NCI-H1694 (cell line): ENCODE results near the gene KIF14.
A peak's percentile ranks its signal among the peaks of the same experiment; 100 is the strongest.
"Not testable (repeated sequence)": the region's sequence is repeated elsewhere in the genome, so short reads cannot be mapped to it uniquely, and the experiment has no call there.

Experiments
- DNase-seq: peaks from one replicate; lab custom pipeline; 2025; lab: John Stamatoyannopoulos, UW

KIF14 gene

DNA sequence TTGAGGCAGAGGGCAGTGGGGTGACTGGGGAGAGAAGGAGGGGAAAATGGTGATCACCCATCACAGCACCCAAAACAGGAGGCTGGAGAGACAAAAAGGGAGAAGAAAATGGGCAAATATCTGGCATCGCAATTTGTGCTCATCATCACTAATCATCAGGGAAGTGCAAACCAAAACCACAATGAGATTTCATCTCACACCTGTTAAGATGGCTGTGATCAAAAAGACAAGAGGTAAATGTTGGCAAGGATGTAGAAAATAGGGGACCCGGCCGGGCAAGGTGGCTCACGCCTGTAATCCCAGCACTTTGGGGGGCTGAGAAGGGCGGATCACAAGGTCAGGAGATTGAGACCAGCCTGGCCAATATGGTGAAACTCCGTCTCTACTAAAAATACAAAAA is 74.0 kb downstream of the KIF14 start:
- no peak for DNase-seq

DNA sequence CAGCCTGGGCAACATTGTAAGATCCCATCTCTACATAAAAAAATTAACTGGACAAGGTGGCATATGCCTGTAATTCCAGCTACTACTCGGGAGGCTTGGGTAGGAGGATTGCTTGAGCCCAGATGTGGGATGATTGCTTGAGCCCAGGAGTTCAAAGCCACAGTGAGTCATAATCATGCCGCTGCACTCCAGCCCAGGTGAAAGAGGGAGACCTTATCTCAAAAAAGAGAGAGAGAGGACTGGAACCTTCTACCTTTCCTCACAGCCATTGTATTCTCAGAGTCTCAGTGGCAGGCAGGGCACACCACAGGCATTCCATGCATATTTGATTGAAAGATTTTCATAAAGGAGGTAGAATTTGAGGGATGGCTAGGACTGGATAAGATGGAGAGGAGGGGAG is 78.4 kb downstream of the KIF14 start:
- no peak for DNase-seq

DNA sequence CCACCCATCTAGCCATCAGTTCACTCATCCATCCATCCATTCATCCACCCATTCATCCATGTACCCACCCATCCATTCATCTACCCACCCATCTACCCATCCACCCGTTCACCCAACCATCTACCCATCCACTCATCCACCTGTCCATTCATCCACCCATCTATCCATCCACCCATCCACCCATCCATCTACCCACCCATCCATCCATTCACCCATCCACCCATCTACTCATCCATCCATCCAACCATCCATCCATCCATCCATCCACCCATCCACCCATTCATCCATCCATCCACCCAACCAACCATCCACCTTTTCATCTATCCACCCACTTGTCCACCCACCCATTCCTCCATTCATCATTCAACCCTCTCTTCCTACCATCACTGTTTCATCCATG is 80.3 kb downstream of the KIF14 start:
- DNase-seq: no peak

DNA sequence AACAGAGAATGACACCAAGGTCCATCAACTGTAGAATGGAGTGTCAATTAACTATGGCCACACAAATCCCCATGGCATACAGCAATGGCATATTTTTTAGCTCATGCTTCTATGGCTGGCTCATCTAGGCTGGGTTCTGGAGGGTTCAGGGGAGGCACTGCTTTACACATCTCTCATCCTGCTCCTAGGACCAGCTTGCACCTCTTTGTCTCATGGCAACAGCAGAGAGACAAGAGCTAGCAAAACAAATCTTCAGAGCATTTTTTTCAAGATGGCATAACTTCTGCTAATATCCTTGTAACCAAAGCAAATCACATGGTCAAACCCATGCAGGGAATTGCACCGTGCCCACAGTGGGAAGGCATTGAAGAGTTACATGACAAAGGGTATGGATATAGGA is 82.4 kb downstream of the KIF14 start:
- no peak for DNase-seq

DNA sequence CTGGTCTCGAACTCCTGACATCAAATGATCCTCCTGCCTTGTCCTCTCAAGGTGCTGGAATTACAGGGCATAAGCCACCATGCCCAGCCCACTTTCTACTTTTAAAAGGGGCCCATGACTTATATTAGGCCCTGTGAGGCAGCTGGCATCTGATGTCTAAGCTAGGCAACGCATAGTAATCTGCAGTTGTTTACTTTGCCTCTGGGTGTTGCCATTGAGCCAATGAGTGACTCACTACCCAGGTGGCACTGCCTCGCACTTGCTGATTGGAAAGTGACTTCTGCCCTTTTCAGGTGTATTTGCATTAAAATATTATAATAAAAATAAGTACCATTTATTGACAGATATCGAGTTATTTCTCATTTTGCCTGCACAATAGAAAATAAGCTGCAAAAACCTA is 84.9 kb downstream of the KIF14 start:
- peak; percentile 22 for DNase-seq

DNA sequence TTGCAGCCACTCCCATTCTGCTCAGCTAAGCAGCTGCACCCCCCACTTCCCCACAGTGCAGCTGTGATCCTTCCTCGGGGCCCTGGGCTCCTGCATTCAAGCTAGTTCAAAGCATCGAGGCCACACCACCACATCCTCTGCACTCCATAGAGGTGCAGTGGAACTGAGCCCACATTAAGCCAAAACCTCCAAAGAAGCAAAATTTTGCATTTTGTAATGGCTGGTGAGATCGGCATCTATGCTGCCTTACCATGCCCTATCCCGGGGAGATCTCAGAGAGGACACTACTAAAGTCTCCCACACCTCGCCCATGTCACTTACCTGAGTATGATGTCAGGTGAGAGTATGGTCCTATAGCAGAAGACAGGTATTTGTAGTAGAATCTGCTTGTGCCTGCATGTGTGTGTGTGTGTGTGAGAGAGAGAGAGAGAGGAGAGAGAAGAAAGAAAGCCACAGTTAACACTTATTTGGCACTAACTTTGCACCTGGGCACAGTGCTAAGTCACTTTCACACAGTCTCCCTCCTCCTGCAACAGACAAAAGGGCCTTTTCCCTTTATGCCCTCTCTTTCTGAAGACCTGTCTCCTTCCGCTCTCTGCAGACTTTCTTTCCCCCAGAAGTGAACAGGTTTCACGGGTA is 89.8 kb downstream of the KIF14 start:
- DNase-seq: no peak

DNA sequence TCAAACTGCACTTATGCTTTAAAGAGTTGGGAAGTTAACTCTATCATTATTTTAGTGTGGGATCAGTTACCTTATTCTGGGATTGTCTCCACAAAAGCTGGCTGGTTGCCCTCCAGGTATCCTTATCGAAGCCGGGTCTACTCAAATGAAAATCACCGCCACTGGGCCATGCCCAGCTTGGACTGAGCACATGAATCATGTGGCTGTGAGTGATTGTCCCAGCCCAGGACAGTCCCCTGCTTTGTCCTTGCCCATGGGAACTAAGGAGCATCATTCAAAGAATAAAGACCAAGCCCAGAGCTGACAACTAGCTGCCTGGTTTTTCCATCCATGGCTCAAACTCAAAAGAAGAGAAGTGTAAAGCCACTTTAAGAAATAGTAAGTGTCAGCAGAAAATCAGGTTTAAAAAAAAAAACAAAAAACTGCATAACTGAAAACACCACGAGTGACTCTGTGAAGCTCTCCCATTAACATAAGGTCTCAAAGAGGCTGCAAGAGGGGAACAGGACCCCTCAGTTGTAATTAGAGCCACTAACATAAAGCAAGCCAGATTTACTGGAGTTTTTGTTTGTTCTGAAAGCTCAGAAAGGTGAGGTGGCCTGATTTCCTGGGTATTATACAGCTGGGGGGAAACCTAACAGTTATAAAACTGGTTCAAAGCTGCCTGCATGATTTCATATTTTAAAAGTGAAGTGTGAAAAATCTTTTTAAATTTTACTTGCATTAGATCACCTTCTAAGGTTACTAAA is 91.5 kb downstream of the KIF14 start:
- no peak for DNase-seq

DNA sequence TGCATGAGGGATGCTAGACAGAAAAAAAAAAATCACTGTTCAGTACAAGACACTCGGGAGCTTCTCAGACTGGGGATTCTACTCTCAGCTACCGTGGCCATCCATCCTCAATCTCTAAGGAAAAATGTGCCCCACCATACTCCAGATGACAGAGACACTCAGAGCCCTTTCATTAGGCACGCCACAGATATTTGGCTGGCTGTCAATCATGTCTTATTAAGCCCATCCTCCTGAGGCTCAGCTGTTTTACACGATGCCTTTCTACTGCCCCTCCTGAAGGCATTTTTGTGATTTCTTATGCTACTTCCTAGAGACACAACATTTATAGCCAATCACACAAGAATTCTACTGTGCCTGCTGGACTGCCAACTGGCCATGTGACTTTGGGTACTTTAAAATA is 92.9 kb downstream of the KIF14 start:
- no peak for DNase-seq

DNA sequence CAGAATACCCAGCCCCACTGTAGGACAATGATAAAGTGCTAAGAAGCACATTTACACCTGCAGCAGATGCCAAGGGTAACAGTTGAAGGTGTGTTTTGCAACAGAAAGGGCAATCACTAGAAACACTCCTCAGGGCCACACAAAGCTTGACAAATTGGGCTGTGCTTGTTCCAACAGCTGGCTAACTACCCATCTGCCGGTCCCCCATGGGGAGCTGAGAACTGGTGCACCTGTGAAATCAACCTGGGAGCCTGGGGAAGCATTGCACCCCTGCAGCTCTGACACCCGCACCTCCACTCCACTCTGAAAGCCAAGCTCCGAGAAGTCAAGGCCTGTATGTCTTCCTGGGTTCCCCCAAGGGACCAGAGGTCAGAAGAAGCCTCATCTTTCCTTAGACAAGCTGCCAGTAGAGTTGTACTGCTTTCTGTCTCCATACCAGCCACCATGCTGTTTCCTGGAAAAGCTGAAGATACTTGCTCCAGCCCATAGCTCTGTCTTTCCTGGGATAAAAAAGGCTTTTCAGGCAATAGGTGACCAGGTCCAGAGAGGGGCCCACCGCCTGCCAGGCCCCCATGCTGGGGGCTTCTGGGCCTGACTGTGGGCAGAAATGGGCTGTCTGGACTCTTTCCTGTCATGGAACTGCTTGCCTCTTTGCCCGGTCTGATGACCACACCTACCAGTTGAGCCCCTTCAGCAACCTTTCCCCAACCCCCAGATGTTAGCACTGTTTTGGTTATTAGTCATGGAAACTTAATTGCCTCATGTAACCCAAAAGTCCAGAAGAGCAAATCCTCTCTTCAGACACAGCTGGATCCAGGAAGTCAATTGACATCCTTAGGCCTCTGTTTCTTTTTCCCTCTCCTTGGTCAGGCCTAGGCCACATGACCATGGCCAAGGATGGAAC is 93.6 kb downstream of the KIF14 start:
- no peak for DNase-seq

DNA sequence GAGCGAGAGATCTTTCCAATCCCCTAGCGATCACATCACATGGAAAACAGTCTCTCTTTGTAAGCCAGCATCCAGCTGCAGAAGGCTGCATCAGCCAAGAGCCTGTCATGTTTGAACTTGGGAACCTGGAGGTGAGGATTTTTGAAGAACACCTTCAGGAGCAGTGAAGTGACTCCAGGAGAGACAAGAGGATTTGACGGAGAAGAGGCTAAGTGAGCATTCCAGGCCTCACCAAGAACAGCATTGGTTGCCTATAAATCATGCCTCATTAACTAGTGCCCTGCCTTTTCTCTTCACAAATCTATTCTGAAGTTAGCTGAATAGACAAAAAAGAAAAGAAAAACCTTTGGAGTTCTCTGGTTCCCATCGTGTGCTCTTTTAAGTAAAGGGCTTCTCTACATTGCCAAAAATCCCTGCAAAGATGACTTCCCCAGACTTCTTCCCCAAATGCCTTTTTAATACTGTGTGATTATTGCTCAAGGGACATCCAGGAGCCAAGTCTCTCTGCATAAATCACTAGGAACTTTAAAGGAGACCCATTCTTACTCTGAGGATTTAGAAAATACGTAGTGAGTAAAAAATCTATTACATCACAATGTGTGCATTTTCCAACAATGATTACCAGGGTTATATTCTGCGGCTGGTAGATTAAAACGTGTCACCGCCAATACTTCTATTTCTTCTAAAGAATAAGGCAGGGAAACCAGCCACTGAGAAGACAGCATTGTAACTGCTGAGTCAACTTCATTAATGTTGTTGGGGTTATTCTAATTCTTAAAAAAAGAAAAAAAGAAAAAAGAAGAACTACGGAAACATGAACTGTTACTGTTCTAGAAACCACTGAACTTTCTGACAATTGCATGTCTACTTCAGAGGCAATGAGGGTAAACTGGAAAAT is 95.2 kb downstream of the KIF14 start:
- DNase-seq: no peak

DNA sequence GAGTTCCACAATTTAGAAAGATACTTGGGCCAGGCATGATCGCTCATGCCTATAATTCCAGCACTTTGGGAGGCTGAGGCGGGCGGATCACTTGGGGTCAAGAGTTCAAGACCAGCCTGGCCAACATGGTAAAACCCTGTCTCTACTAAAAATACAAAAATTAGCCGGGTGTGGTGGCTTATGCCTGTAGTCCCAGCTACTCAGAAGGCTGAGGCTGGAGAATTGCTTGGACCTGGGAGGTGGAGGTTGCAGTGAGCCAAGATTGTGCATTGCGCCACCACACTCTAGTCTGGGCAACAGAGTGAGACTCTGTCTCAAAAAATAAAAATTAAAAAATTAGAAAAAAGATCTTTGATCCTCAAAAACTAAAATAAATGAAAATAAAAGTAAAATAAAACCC is 96.0 kb downstream of the KIF14 start:
- DNase-seq: not testable (repeated sequence)

DNA sequence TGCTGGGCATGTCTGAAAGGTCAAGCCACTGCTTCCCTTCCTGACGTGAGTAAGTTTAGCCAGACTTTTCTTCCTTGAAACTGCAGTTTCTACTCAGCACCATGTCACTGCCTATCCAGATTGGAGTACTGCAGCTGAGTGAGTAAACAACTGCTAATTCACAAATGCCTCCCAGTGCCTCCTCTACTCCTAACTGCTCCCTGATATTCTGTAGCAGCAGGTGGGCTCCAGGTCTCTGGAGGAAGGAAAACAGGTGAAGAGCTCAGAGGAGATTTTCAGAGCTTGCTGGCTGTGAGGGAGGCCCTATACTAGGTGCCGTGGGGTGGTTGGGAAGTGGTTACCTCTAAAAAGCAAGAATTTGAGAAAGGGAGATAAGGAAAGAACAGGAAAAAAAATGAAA is 96.5 kb downstream of the KIF14 start:
- no peak for DNase-seq

DNA sequence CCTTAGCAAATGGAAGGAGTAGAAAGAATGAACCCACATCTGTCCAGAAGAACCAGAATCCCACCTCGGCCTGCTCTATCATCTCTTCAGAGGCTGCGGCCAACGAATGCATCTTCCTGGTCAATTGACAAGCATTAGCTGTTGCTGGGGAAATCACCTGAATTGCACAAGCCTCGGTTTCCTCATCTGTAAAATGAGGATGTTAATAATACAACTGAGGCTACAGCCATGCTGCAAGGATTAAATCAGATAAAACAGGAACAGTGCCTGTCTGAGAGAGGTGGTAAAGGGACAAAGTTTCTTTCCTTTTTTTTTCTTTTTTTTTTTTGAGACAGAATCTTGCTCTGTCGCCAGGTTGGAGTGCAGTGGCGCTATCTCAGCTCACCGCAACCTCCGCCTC is 99.8 kb downstream of the KIF14 start:
- no peak for DNase-seq

DNA sequence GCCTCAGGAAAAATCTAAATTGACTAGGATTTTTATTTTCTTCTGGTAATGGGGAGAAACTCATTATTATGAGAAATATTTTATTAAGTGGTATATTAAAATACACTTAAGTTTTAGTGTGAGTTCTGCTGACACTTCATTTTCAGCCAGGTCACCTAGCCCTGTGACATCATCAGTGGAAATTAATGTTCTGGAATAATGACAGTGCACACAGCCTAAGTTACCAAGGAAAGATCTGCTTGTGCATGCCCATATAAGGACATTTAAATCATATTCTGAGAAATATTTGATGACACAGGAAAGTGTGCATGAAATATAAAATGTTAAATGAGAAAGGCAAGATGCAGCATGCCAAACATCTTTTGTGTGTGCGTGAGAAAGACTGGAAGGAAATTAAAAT is 102.0 kb downstream of the KIF14 start:
- peak; percentile 20 for DNase-seq

DNA sequence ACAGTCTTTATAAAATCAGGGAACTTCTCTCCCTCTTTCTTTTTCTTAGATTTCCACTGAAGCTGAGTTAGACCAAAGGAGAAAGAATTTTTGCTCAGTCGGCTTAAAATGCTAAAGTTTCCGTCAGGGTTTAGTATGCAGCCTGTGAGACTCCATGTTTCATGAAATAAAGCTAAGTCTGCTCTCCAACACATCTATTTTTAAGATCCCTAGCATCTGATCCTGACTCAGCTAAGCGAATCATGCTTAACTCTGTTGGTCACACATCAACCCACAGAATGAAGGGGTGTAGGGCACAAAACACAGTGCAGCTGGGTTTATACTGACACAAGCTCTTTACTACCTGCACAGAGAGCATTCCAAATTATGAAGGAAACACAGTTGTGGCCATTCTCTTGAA is 108.4 kb downstream of the KIF14 start:
- no peak for DNase-seq

DNA sequence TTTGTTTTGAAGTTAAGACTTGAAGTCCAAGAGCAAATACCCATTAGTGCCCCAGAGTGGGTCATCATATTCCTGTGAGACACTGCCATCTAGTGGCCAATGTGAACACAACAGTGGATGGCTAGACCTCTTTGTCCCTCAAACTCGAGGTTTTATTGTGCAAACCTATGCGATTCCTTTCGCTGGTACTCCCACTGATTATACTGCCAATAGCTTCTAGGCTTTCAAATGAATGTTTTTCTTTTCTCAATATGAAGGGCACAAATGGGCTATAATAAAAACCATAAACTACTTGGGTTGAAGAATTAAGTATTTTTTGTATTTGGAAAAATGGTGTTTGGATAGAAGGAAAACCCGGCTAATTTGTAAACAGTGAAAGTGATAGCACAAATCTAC is 110.3 kb downstream of the KIF14 start:
- peak; percentile 91 for DNase-seq

DNA sequence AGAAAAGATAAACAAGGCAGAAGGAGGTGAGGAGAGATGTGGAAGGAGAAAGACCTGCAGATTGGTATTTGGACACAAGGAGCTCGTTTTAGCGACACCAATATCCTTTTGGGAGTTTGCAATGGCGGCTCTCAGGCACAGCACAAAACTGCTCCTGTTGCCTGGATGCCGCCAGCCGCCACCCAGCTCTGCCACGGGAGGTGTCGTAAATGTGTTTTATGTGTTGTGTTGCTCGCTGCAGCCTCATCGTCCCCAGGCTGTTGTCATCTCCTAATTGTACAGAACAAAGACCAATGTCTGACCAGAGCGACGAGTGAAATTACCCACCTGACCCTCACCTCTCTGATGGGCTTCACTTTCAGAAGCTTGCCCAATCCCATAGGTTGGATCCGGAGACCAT is 114.1 kb downstream of the KIF14 start:
- no peak for DNase-seq

DNA sequence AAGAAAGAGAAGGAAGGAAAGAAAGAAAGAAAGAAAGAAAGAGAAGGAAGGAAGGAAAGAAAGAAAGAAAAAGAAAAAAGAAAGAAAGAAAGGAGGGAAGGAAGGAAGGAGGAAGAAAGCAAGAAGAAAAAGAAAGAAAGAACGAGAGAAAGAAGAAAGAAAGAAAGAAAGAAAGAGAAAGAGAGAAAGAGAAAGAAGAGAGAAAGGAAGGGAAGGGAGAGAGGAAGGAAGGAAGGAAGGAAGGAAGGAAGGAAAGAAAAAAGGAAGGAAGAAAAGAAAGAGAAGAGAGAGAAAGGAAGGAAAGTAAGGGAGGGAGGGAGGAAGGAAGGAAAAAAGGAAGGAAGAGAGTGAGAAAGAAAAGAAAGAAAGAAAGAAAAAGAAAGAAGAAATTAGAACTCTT is 115.3 kb downstream of the KIF14 start:
- DNase-seq: no peak
